OCI-LY7 (cell line): ENCODE data around the gene NPHP3.

Source experiments
- CTCF ChIP-seq: fragments of 200-600 bp; sonication (generic); conservative IDR thresholded peaks from 2 replicates; pipeline ENCODE4 v1.5.1; 2014; ENCODE audit warnings: mild to moderate bottlenecking, antibody characterized with exemption, low read length, moderate library complexity, mixed read lengths
- EZH2phosphoT487 ChIP-seq: fragments of 200-600 bp; sonication (generic); IDR thresholded peaks from 2 replicates; pipeline ENCODE4 v1.6.1; 2018; ENCODE audit warnings: low read depth, borderline replicate concordance, mild to moderate bottlenecking, mixed run types, antibody characterized with exemption, low read length, moderate library complexity, mixed read lengths

GRCh38 chr3:132652640-132653270 is 69.5 kb downstream of the NPHP3 start:
- TF ChIP-seq CTCF (no peak), EZH2phosphoT487 (no peak)
